Measurements from ENCODE around the gene TRPM3.

TRPM3 gene

GRCh38 chr9:70639853-70640814, 481.3 kb downstream of the TRPM3 start:
- DNase-seq, result peak; percentile 59

GRCh38 chr9:70635790-70636189, 485.6 kb downstream of the TRPM3 start:
- no peak for DNase-seq

DNA sequence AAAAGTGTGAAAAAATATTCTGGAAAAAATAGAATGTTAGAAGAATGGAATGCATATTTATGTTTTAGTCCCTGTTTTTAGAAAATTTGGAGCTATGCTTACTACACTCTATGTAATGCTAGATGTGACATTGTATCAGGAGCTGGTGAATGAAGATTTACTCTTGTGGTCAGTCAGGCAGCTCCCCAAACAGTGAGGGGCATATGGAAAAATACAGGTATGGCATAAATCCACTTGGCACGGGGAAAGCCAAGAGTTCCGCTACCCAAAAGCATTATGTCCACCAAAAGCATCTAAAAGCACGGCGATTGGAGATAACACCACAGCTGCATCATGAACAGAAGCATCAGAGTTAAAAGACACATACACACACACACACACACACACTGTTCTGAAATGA, 486.7 kb downstream of the TRPM3 start:
- no peak for DNase-seq

- no peak for DNase-seq
These were observed 490.4 kb downstream of the TRPM3 start for GRCh38 chr9:70630971-70631370.

DNA sequence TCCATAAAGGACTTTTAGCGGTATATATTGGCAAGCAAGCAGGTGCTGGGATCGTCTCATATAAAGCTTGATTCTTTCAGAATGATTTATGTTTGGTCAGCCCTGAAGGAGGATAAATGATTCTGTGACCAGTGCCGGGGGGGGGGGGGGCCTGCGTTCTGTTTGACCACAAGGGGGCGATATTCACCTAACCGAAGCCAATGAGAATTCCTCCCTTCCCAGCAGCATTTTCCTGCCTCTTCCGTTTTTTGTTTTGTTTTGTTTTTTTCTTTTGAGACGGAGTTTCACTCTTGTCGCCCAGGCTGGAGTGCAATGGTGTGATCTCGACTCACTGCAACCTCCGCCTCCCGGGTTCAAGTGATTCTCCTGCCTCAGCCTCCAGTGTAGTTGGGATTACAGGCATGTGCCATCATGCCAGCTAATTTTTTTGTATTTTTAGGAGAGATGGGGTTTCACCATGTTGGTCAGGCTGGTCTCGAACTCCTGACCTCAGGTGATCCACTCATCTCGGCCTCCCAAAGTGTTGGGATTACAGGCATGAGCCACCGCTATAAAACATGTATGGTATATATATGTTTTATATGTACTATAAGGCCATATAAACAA, 492.2 kb downstream of the TRPM3 start:
- DNase-seq, result peak; percentile 10

GRCh38 chr9:70625078-70625477, 496.3 kb downstream of the TRPM3 start:
- no peak for DNase-seq

DNA sequence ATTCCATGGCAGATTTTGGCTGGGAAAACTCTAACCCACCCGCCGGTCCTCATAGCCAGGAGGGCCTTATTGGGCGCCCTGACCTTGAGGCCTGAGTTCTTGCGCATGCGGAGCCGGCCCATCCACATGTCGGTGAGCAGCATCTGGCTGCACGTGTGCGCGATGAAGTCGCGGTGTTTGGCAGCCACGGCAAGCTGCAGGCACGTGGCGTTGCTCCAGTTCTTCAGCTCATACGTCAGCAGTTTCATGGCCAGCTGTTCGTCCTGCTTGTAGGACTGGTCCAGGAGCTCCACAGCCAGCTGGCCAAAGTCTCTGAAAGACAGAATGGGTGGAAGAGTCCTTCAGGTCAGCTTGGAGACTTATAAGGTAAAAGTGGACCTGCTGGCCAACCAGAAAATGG, 502.6 kb downstream of the TRPM3 start:
- DNase-seq, result no peak

DNA sequence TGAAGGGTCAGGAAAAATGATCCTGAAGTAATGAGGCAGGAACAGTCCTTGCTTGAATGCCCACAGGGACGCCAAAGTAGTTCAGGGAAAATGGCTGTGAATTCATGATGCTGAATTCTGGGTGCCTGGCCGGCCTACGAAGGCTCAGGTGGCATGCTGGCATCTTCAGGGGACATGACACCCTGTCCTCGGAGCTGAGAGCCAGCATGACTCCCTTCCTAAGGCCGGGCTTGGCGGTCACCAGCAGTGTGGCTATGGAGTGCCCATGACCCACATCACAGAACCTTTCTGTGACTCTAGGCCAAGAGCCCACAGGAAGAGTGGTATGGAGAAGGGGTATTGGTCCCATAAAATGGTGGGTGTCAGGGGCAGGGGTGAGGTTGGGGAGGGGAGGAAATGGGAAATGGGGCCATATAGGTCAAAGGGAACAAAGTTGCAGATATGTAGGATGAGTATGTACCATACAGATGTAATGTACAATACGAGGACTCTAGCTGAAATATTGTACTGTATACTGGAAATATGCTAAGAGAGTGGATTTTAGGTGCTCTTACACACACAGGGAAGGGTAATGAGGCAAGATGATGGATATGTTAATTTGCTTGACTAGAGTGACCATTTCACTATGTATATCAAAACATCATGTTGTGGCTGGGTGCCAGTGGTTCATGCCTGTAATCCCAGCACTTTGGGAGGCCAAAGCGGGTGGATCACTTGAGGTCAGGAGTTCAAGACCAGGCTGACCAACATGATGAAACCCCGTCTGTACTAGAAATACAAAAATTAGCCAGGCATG, 504.2 kb downstream of the TRPM3 start:
- DNase-seq, result no peak

GRCh38 chr9:70616228-70616990, 505.0 kb downstream of the TRPM3 start:
- DNase-seq, result no peak

DNA sequence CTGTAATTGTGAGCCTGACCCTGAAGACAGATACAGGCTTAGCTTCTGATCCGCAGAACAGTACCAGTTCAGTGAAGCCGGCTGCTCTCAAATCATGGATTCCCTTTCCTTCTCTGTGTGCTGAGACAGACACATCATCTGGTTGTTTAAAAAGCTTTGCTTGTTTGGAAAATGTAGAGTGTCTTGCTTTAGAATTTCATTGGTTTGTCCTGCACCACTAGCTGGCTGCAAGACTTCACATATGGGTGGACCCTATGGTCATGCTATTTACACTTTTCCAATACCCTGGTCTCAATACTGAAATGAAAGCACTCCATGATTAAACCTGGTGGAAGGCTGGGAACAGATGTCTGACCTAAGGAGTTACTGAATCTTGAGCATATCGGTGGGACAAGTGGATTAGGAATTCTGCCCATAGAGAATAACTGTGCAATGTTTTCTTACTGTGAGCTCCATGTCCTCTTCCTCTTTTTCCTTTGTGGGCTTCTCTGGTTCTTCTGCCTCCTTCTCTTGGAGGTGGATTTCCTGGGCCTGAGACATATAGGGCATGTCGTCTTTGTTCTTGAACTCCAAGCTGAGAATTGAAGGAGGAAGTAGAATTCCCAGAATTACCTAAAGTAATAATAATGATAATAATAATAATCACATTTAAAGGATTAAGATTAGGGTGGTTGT, 505.8 kb downstream of the TRPM3 start:
- no peak for DNase-seq

- DNase-seq, result no peak
These were observed 506.5 kb downstream of the TRPM3 start for GRCh38 chr9:70614786-70615463.

- DNase-seq, result no peak
These were observed 508.2 kb downstream of the TRPM3 start for GRCh38 chr9:70613024-70613768.

DNA sequence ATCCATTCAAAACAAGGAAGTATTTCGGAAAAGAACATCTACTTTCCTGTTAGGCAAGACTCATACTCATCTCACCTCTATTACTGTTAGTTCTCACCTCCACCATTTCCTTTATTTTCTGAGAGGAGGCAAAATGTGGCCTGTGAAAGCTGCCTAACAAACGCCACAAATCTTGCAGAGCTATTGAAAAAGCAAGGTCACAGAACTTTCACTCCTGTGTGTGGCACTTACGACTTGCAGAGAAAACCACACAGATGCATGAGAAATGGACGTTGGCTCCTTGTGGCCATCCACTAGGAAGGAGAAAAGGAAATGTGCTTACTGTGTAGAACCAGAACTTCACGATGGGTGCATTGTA, 511.2 kb downstream of the TRPM3 start:
- DNase-seq, result no peak

DNA sequence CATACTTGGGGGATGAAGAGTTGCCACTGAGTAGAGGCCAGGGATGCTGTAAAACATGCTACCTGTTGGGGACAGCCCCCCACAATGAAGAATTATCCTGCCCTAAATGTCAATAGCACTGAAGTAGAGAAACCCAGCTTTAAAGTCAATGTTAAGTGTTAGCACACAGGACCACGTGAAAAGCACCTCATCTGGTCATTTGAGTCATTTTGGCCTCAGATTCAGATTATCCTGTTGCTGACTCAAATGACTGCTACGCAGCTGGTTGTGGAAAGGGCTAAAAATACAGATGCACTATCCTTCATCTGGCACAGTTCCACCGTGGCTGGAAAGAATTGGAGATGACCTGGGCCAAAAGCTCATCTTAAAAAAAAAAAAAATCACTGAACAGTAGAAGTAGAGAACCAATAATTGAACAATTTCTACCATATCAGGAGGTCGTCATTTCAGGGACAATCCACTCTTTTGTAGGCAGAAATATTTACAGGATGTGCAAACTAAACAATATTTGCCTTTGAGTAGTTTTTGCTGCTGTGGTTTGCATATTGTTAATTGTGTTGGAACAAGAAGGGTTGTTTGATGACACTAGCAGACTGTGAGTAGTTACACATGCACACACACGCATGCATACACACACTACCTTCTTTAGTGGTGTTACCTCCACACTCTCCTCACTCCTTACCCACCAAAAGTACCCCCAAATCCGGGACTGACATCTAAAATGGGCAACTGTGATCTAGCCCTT, 511.7 kb downstream of the TRPM3 start:
- DNase-seq, result peak; percentile 89

DNA sequence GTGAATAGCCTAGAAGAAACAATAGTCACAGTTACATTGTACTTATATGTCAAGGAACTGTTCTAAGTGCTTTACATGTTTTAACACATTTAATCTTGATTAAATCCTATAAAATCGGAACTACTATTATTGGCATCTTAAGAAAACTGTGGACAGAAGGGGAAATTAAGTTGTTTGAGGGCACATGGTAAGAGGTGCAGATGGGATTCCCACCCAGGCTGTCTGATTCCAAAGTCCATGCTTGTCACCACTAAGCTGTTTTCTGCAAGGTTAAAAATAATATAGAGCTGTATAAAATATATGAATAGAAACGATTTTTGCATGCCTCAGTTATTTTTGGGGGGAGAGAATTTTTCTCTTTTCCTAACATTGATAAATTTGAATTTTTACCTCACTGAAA, 512.4 kb downstream of the TRPM3 start:
- no peak for DNase-seq

DNA sequence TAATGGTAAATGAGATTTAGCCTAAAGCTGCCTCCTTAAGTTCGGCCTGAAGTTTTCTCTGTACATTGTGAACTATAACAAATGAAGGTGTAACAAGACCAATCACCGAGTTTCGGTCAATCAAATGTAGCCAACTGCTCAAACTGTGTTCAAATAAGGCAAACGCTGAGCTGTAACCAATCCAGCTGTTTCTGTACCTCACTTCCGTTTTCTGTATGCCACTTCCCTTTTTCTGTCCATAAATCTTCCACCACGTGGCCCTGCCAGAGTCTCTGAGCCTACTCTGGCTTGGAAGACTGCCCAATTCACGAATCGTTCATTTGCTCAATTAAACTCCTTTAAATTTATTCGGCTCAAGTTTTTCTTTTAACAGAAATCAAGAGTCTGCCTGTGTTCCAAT, 513.5 kb downstream of the TRPM3 start:
- no peak for DNase-seq

DNA sequence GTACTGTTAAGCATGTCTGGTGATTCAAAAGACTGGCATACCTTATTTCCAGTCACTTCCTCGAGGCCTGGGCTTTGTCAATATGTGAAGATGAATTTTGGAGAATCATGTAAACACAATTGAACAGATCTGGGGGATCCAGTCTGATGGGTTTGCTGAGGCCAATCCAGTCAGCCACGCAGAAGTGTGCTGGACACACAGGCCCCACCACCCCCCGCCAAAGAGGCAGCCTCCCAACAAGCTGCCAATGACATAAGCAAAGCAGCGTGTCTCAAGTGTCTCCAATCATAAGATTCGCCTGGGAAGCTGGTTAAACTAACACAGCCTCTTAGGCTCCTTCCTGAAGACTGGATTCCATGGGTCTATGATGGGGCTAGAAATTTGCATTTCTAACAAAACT, 514.1 kb downstream of the TRPM3 start:
- DNase-seq, result no peak

GRCh38 chr9:70603020-70603411, 518.4 kb downstream of the TRPM3 start:
- no peak for DNase-seq

GRCh38 chr9:70602321-70603019, 519.0 kb downstream of the TRPM3 start:
- DNase-seq, result peak; percentile 83

Measured in fibroblast of skin of right biceps (primary cell).